Measurements from ENCODE around the gene ADAMTSL5.

DNA sequence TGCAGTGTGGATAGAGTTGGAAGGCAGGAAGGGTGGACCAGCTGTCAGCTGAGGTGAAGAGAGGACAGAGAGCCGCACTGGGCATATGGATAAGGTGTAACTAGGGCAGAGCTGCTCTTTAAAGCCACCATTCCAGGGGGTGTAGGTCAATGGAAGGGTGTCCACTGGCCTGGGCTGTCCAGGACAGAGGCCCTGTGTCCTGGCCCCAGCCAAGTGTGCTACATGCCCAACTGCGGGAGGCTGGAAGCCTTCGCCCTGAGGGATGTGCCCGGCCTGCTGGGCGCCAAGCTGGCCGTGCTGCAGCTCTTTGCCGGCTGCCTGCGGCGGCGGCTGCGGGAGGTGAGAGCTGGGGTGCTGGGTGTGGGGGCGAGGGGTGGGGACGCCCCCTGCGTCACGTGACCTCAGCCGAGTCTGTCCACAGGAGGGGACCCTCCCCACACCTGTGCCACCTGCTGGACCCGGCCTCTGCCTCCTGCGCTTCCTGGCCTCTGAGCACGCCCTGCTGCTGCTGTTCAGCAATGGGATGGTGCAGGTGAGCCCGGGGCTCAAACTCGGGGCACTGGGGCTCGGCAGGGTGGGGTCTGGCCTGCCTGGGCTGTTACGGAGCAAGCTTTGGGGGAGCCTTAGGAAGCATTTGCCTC lies 20.8 kb upstream of the ADAMTSL5 start:
- no peak for TF ChIP-seq POLR2A (IDR thresholded peaks at IDR 0.05)
- TF ChIP-seq CTCF (IDR thresholded peaks at IDR 0.05): no peak
